Gastroesophageal sphincter (tissue), 3 donors: Measurements from ENCODE around the gene TMTC2.

Experiments used
- CTCF ChIP-seq, 4 experiments: fragments of 200-600 bp in 2 of 4; fragments of 450-650 bp in 2 of 4; sonication (generic) in 1 of 4; IDR thresholded peaks; one replicate each; pipeline ENCODE4 v1.5.1; 2017 to 2019; ENCODE audit warnings: antibody characterized with exemption in 4 of 4, mild to moderate bottlenecking in 2 of 4, moderate library complexity in 2 of 4
- POLR2AphosphoS5 ChIP-seq: sonication (generic); formaldehyde crosslinking; IDR thresholded peaks from one replicate; pipeline ENCODE4 v1.6.1; 2017; ENCODE audit warnings: antibody characterized with exemption

GRCh38 chr12:82745807-82746206, 59.1 kb downstream of the TMTC2 start:
- TF ChIP-seq CTCF (IDR thresholded peaks at IDR 0.05): no peak
- TF ChIP-seq POLR2AphosphoS5: no peak
